Gastroesophageal sphincter (tissue), 3 donors: Measurements from ENCODE around the gene PARD3.

Experiments used
- EP300 ChIP-seq: sonication (generic); formaldehyde crosslinking; IDR thresholded peaks from one replicate; pipeline ENCODE4 v1.6.1; 2017; ENCODE audit warnings: antibody characterized with exemption, mild to moderate bottlenecking
- POLR2A ChIP-seq, 2 donors: fragments of 450-650 bp; IDR thresholded peaks; one replicate each; pipeline ENCODE4 v1.6.1; 2017; ENCODE audit warnings: antibody characterized with exemption in 2 of 2, mild to moderate bottlenecking in 2 of 2, moderate library complexity in 1 of 2
- POLR2AphosphoS5 ChIP-seq: sonication (generic); formaldehyde crosslinking; IDR thresholded peaks from one replicate; pipeline ENCODE4 v1.6.1; 2017; ENCODE audit warnings: antibody characterized with exemption
- TF ChIP-seq, protein P1 (sequence below), 4 experiments: fragments of 200-600 bp in 2 of 4; fragments of 450-650 bp in 2 of 4; sonication (generic) in 1 of 4; IDR thresholded peaks; one replicate each; pipeline ENCODE4 v1.5.1; 2017 to 2019; ENCODE audit warnings: antibody characterized with exemption in 4 of 4, mild to moderate bottlenecking in 2 of 4, moderate library complexity in 2 of 4

DNA sequence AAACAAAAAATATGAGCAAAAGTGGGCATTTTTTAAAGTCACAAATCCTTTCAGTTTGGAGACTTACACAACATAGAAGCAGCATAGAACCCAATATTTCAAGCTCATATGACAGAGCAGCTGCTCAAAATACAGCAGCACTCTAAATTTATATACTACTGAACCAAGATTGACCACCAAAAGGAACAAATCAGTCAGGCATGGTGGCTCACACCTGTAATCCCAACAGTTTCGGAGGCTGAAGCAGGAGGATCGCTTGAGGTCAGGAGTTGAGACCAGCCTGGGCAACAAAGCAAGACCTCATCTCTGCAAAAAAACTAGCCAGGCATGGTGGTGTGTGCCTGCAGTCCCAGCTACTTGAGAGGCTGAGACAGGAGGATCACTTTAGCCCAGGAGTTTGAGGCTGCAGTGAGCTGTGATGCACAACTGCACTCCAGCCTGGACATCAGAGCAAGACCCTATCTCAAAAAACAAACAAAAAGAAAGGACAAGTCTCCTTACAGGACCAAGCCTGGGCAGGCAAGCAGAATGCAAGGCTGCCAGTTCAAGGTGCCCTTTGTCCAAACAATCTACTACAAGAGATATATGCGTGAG, 40.0 kb downstream of the PARD3 start:
- TF ChIP-seq, protein P1, sequence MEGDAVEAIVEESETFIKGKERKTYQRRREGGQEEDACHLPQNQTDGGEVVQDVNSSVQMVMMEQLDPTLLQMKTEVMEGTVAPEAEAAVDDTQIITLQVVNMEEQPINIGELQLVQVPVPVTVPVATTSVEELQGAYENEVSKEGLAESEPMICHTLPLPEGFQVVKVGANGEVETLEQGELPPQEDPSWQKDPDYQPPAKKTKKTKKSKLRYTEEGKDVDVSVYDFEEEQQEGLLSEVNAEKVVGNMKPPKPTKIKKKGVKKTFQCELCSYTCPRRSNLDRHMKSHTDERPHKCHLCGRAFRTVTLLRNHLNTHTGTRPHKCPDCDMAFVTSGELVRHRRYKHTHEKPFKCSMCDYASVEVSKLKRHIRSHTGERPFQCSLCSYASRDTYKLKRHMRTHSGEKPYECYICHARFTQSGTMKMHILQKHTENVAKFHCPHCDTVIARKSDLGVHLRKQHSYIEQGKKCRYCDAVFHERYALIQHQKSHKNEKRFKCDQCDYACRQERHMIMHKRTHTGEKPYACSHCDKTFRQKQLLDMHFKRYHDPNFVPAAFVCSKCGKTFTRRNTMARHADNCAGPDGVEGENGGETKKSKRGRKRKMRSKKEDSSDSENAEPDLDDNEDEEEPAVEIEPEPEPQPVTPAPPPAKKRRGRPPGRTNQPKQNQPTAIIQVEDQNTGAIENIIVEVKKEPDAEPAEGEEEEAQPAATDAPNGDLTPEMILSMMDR (IDR thresholded peaks at IDR 0.05) = no peak
- TF ChIP-seq POLR2AphosphoS5 (no peak), POLR2A (IDR thresholded peaks at IDR 0.05) (no peak), EP300 (no peak)
